Stimulated activated CD4-positive, alpha-beta T cell treated with anti-CD3 and anti-CD28 coated beads, TNF-alpha, amount 100 ng/mL, for 4 hours (primary cell): Measurements from ENCODE around the gene TRMT10C.
"Not testable (repeated sequence)": the region's sequence is repeated elsewhere in the genome, so short reads cannot be mapped to it uniquely, and the experiment has no call there.

Source experiments
- DNase-seq, 3 experiments: peaks; one replicate each; pipeline ENCODE4 v3.0.0-alpha.2; 2020; ENCODE audit warnings: low read depth in 3 of 3

TRMT10C gene

GRCh38 chr3:101561630-101562328 is at the start of gene TRMT10C:
Gene TRMT10C (plus strand): TSS chr3:101561868. CDS start chr3:101564782, 2,914 bp downstream.
- peak; percentile 74 to 84 (median 84) for DNase-seq

DNA sequence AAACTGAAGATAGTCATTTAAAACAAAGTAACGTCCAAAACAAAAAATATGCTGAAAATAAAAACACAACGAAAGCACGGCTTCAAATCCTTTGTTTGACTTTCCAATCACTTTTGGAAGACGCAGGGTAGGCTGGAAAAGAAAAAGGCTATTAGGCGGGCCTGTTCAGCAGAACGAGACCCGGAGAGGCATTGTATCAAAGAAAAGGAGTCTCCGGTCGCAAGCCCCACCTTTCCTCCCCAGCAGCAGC is 49.3 kb upstream of the TRMT10C start:
- no peak for DNase-seq

GRCh38 chr3:101512646-101513418 is 48.8 kb upstream of the TRMT10C start, which contains the start of gene SENP7:
Gene SENP7 (minus strand): TSS chr3:101513212. CDS start chr3:101513130, 82 bp downstream.
- DNase-seq, result peak; percentile 48 to 65 (median 54)

- DNase-seq, result no peak
Measured at GRCh38 chr3:101513419-101513986, 48.2 kb upstream of the TRMT10C start.

GRCh38 chr3:101518421-101518871 is 43.2 kb upstream of the TRMT10C start:
- peak in 1 of 3 experiments; percentile 8 for DNase-seq

GRCh38 chr3:101519685-101520365 is 41.8 kb upstream of the TRMT10C start:
- no peak for DNase-seq

DNA sequence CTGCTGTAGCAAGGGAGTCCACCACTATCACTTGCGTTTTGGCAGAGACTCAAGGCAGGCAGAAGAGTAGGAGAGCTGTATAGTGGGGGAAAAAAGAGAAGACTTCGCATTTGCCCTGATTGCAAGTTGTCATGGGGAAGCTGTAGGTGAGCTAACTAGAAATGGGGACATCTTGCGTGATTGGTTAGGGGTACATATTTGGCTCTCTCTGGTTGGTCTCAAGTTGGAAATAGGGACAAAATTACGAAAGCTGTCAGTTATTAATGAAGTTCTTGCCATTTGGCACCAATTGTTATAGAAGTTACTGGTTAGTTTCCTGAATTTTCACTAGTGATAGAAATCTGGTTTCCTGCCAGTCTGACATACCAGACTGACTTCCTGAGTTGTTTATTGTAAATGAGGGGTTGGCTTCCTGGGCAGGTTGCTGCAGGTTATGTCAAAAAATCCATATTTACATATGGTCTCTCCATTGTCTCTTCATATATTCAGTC is 40.4 kb upstream of the TRMT10C start:
- no peak for DNase-seq

- no peak for DNase-seq
Measured at GRCh38 chr3:101527441-101527840, 34.2 kb upstream of the TRMT10C start.

- no peak for DNase-seq
Measured at GRCh38 chr3:101527906-101528305, 33.8 kb upstream of the TRMT10C start.

DNA sequence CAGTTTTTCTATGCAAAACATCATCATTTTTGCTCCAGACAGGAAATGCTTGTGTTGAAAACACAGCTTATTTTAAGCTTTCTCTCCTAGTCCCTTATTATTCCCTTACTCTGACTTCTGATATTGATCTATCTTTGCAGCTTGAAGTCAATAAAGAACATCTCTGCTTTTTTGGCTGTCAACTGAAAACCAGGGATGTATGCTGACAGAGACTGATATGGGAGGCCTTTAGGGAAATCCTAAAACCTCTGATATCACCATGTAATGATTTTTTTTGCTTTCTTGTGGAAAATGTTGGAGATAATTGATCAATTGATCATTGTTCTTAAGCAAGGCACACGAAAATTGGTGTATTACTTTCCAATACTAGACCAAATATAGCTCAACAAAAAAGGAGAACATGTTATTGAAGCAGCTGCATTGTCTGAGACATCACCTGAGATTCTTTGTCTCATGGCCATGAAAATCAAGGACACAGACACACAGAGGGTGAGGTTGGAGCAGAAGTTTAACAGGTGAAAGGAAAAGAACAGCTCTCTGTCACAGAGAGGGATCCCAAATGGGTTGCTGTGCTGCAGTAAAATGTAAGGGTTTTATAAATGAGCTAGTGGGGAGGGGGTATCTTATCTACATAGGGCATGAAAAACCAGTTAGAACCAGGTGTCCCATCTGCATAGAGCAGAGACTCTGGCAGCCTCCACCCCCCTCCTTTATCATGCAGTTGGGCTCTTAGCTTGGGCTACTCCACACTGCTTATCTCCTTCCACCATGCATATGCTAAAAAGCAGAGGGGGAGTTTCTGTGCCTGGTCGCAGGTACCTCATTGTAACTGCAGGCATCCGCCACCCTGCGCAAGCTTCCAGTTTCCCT is 31.6 kb upstream of the TRMT10C start:
- DNase-seq, result no peak

GRCh38 chr3:101530686-101531047 is 31.0 kb upstream of the TRMT10C start:
- no peak for DNase-seq

GRCh38 chr3:101531473-101532086 is 30.1 kb upstream of the TRMT10C start:
- DNase-seq, result no peak

DNA sequence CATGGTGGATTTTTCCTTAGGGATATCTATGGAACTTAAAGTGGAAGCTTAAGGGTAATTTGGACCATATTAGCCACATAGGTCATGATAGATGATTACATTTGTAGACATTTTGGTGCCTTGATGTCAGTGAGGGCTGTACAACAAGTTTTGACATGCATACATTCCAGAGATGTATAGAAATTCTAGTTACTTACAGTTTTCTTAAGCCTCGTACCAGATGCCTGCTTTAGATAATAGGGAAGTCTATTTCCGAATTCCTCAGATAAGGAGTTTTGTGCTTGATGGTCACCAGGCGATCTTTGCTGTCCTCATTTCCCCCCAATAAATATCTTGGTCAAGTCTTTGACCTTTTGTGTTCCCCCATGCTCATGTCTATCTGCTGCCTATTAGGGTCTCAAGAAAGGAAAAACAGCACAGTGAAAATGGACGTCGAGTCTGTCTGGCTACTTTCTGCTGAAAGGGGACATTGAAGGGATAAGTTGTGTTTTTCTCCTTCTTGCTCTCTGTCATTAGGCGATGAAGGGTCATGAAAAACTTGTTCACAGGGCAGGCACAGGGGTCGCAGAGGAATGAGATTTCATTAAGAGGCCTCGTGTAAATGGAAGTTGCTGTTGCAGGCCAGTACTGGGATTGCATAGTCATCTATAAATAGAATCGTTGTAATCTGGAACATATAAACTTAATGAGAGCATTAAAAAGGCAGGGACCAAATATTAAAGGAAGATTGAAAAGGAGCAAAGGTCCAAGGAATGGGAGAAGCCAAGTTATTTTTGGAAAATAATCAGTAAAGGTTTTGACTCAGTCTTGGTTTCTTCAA is 28.7 kb upstream of the TRMT10C start:
- no peak for DNase-seq

- DNase-seq, result no peak
Measured at GRCh38 chr3:101533603-101533968, 28.1 kb upstream of the TRMT10C start.

DNA sequence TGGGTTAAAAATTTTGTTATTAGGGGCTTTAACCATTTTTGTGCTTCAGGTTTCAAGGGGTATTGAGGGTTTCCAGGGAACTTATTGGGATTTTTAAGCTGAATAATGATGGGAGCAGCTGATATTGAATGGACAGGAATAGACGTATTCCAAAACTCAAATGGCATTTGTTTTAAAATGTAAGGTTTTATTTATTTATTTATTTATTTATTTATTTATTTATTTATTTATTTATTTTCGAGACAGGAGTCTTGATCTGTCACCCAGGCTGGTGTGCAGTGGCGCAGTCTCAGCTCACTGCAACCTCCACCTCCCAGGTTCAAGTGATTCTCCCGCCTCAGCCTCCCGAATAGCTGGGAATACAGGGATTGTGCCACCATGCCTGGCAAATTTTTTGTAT is 26.4 kb upstream of the TRMT10C start:
- DNase-seq, result no peak

DNA sequence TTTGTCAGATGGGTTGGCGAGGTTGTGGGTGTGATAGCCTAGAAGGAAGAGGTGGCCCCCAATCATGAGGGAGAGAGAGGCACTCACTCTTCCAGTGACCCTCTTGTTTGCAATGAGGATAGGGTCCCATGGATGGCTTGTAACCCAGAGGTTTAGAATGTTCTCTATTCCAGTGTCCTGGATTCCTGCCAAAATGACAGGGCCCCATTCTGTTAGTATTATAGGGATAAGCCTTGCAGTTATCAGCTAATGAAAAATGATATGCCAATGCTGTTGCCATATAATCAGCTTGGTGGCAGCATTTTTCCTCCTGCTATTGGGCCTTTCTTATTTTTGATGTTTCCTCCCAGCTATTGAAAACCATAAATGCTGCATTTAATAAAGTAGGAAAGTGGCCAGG is 25.4 kb upstream of the TRMT10C start:
- no peak for DNase-seq

GRCh38 chr3:101536955-101537354 is 24.7 kb upstream of the TRMT10C start:
- DNase-seq, result not testable (repeated sequence)

DNA sequence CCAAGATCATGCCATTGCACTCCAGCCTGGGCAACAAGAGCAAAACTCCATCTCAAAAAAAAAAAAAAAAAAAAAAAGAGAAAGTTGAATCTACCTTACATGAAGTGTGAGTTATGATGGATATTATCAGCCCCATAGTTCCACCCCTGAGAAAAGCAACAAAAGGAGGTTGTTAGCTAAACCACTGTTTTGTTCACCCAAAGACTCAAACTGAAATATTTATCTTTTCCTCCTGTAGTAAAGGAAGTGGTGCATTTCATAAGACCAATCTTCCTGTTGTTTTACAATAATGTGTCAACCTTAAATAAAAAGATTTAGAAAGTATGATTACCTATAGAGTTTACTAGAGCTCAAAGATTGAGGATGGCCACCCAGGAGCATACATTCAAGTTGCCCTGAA is 18.7 kb upstream of the TRMT10C start:
- no peak for DNase-seq

GRCh38 chr3:101544161-101544850 is 17.4 kb upstream of the TRMT10C start:
- DNase-seq, result no peak
